NCI-H345 (cell line): Measurements from ENCODE around the gene KHDRBS2.
"Not testable (repeated sequence)": the region's sequence is repeated elsewhere in the genome, so short reads cannot be mapped to it uniquely, and the experiment has no call there.

Experiments used
- DNase-seq: peaks from one replicate; lab custom pipeline; 2025; lab: John Stamatoyannopoulos, UW

The KHDRBS2 gene

GRCh38 chr6:61867635-61868034 lies 418.4 kb downstream of the KHDRBS2 start:
- DNase-seq: no peak

GRCh38 chr6:61857541-61857940 lies 428.5 kb downstream of the KHDRBS2 start:
- DNase-seq: no peak

- DNase-seq: no peak
These were observed 444.1 kb downstream of the KHDRBS2 start for GRCh38 chr6:61841958-61842357.

GRCh38 chr6:61835237-61835636 lies 450.8 kb downstream of the KHDRBS2 start:
- no peak for DNase-seq

GRCh38 chr6:61833176-61833755 lies 452.8 kb downstream of the KHDRBS2 start:
- no peak for DNase-seq

- no peak for DNase-seq
These were observed 468.3 kb downstream of the KHDRBS2 start for GRCh38 chr6:61817716-61818115.

- no peak for DNase-seq
These were observed 476.0 kb downstream of the KHDRBS2 start for GRCh38 chr6:61810047-61810446.

GRCh38 chr6:61809004-61809595 lies 476.9 kb downstream of the KHDRBS2 start:
- peak; percentile 18 for DNase-seq

GRCh38 chr6:61787998-61788397 lies 498.0 kb downstream of the KHDRBS2 start:
- DNase-seq: no peak

GRCh38 chr6:61769446-61769845 lies 516.6 kb downstream of the KHDRBS2 start:
- DNase-seq: not testable (repeated sequence)

GRCh38 chr6:61755739-61756138 lies 530.3 kb downstream of the KHDRBS2 start:
- no peak for DNase-seq

GRCh38 chr6:61751986-61752385 lies 534.0 kb downstream of the KHDRBS2 start:
- no peak for DNase-seq

GRCh38 chr6:61745994-61746393 lies 540.0 kb downstream of the KHDRBS2 start:
- no peak for DNase-seq

- DNase-seq: no peak
These were observed 574.2 kb downstream of the KHDRBS2 start for GRCh38 chr6:61711849-61712248.

- no peak for DNase-seq
These were observed 597.9 kb downstream of the KHDRBS2 start for GRCh38 chr6:61688165-61688564.

GRCh38 chr6:61682562-61682961 lies 603.5 kb downstream of the KHDRBS2 start:
- DNase-seq: no peak

GRCh38 chr6:61679625-61680024 lies 606.4 kb downstream of the KHDRBS2 start:
- DNase-seq: no peak

GRCh38 chr6:61675734-61676133 lies 610.3 kb downstream of the KHDRBS2 start:
- no peak for DNase-seq

GRCh38 chr6:61649845-61650244 lies 636.2 kb downstream of the KHDRBS2 start:
- no peak for DNase-seq

GRCh38 chr6:61640463-61640862 lies 645.6 kb downstream of the KHDRBS2 start:
- no peak for DNase-seq
